Heart left ventricle (tissue), 13 donors: ENCODE data around the gene TSEN54.

ENCODE experiments used
- POLR2A ChIP-seq, 2 donors: fragments of 450-650 bp; IDR thresholded peaks; one replicate each; pipeline ENCODE4 v1.6.1; 2017; ENCODE audit warnings: antibody characterized with exemption in 2 of 2, mild to moderate bottlenecking in 2 of 2, moderate library complexity in 2 of 2
- TF ChIP-seq, protein P1 (sequence below), 12 donors: fragments of 200-600 bp; sonication (generic) in 4 of 12; IDR thresholded peaks; one replicate each; pipeline versions ENCODE4 v1.5.0 to v1.8.0; 2018 to 2022; ENCODE audit warnings: antibody characterized with exemption in 12 of 12, mild to moderate bottlenecking in 5 of 12
- donor health status: ischemic (EF 13 %, LVEDD 7.1; RV severe dilation, severe dysfunction).
- donor health status: DM: no; HTN: yes; CAD: no.
- donor health status: DM: no; HTN: no; CAD: no.
- donor health status: ischemic (EF 25% LVEDD 6.9; RV normal size, moderate dysfunction).
- donor health status: ischemic (EF 25% LVEDD 5.7; RV mildly dilated, moderate dysfunction).
- donor health status: ischemic (EF 35%, LVEDD 5.7; RV mildly dilated, moderate dysfunction).
- donor health status: nonischemic (EF 11% LVEDD 7.7; RV severe dilation, severe dysfunction).
- donor health status: DM: yes; HTN: yes; CAD: no.
- donor health status: PGD.
- donor health status: ischemic (EF 29% LVEDD 5.4; RV normal size, mild dysfunction).
- donor health status: nonischemic (EF 23%, LVEDD 6.1; RV moderate dilation, normal function).

DNA sequence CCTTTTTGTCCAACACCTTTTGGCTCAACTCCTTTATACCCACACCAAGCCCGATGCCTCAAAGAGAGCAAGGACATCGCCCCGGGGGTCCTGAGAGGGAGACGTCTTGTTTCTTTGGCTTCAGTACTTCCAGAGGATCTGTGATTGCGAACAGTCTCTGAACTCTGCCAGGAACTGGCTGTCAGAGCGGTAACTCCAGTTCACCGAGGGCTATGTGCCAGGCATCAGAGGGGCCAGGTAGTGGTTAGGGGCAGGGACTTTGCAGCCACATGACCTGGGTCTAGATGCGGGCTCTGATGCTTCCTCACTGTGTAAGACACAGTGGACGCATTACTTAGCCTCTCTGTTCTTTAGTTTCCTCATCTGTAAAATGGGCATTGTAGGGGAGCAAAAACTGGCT, 30.8 kb downstream of the TSEN54 start:
- TF ChIP-seq, protein P1, sequence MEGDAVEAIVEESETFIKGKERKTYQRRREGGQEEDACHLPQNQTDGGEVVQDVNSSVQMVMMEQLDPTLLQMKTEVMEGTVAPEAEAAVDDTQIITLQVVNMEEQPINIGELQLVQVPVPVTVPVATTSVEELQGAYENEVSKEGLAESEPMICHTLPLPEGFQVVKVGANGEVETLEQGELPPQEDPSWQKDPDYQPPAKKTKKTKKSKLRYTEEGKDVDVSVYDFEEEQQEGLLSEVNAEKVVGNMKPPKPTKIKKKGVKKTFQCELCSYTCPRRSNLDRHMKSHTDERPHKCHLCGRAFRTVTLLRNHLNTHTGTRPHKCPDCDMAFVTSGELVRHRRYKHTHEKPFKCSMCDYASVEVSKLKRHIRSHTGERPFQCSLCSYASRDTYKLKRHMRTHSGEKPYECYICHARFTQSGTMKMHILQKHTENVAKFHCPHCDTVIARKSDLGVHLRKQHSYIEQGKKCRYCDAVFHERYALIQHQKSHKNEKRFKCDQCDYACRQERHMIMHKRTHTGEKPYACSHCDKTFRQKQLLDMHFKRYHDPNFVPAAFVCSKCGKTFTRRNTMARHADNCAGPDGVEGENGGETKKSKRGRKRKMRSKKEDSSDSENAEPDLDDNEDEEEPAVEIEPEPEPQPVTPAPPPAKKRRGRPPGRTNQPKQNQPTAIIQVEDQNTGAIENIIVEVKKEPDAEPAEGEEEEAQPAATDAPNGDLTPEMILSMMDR (IDR thresholded peaks at IDR 0.05) = no peak
- no peak for TF ChIP-seq POLR2A (IDR thresholded peaks at IDR 0.05)
